Astrocyte (in vitro differentiated cells and primary cell): ENCODE results near the gene METTL25. TPM values are rescaled to one million over a fixed set of nuclear protein-coding genes. Genes with fewer than 3 reads are reported as not detected.

Source experiments
- DNase-seq: peaks from one replicate; pipeline ENCODE4 v3.0.0-alpha.2; 2010; ENCODE audit warnings: low read depth
- FAIRE-seq: peaks from 2 replicates; lab custom pipeline; 2011; peaks lifted over from hg19 to GRCh38; lab: Jason Lieb, UNC
- H2AFZ ChIP-seq: 2 replicates; pipeline ENCODE4 v1.6.0; 2012; ENCODE audit warnings: low read depth, low read length, inconsistent platforms
- H3K27ac ChIP-seq: 2 replicates; pipeline ENCODE4 v1.5.1; 2011; ENCODE audit warnings: low read depth, low read length, inconsistent platforms
- H3K27me3 ChIP-seq: 2 replicates; pipeline ENCODE4 v1.6.0; 2011; ENCODE audit warnings: low read length, inconsistent platforms; ENCODE audit not compliant: insufficient read depth
- H3K36me3 ChIP-seq: 2 replicates; pipeline ENCODE4 v1.5.1; 2011; ENCODE audit warnings: low read length, inconsistent platforms; ENCODE audit not compliant: insufficient read depth
- H3K4me1 ChIP-seq: 2 replicates; pipeline ENCODE4 v1.5.1; 2011; ENCODE audit warnings: low read length, inconsistent platforms; ENCODE audit not compliant: insufficient read depth
- H3K4me2 ChIP-seq: 2 replicates; pipeline ENCODE4 v1.6.0; 2012; ENCODE audit warnings: low read length, inconsistent platforms
- H3K4me3 ChIP-seq: 2 replicates; pipeline ENCODE4 v1.5.1; 2011; ENCODE audit warnings: low read depth, mild to moderate bottlenecking, low read length, inconsistent platforms; ENCODE audit not compliant: insufficient read depth
- H3K79me2 ChIP-seq: 2 replicates; pipeline ENCODE4 v1.6.0; 2012; ENCODE audit warnings: mild to moderate bottlenecking, low read length, inconsistent platforms; ENCODE audit not compliant: insufficient read depth
- H3K9ac ChIP-seq: 2 replicates; pipeline ENCODE4 v1.6.0; 2012; ENCODE audit warnings: mild to moderate bottlenecking, low read length, inconsistent platforms
- H3K9me3 ChIP-seq: 2 replicates; pipeline ENCODE4 v1.5.1; 2012; ENCODE audit warnings: low read depth, mild to moderate bottlenecking, low read length, inconsistent platforms; ENCODE audit not compliant: insufficient read depth
- H4K20me1 ChIP-seq: 2 replicates; pipeline ENCODE4 v1.6.0; 2012; ENCODE audit warnings: low read length, inconsistent platforms; ENCODE audit not compliant: insufficient read depth
- H3K27ac Mint-ChIP-seq: one replicate; pipeline ENCODE4 v1.8.0; 2021; ENCODE audit warnings: mild to moderate bottlenecking, mixed read lengths; ENCODE audit not compliant: unreplicated experiment
- H3K27me3 Mint-ChIP-seq: one replicate; pipeline ENCODE4 v1.8.0; 2021; ENCODE audit warnings: low read depth, mixed read lengths; ENCODE audit not compliant: unreplicated experiment
- H3K36me3 Mint-ChIP-seq: one replicate; pipeline ENCODE4 v1.8.0; 2021; ENCODE audit warnings: low read depth, mixed read lengths; ENCODE audit not compliant: unreplicated experiment
- H3K4me1 Mint-ChIP-seq: one replicate; pipeline ENCODE4 v1.8.0; 2021; ENCODE audit warnings: low read depth, mixed read lengths; ENCODE audit not compliant: unreplicated experiment
- H3K4me3 Mint-ChIP-seq: one replicate; pipeline ENCODE4 v1.8.0; 2021; ENCODE audit warnings: mild to moderate bottlenecking, moderate library complexity, mixed read lengths; ENCODE audit not compliant: unreplicated experiment
- H3K9me3 Mint-ChIP-seq: one replicate; pipeline ENCODE4 v1.8.0; 2021; ENCODE audit warnings: mild to moderate bottlenecking, mixed read lengths; ENCODE audit not compliant: unreplicated experiment
- CTCF ChIP-seq: IDR thresholded peaks from 2 replicates; pipeline ENCODE4 v1.5.1; 2011; ENCODE audit warnings: low read depth, mild to moderate bottlenecking, inconsistent platforms, low read length, moderate library complexity; ENCODE audit not compliant: insufficient read depth
- EZH2 ChIP-seq: IDR thresholded peaks from 2 replicates; pipeline ENCODE4 v1.6.1; 2012; ENCODE audit warnings: mild to moderate bottlenecking, low read length, inconsistent platforms; ENCODE audit not compliant: insufficient read depth
- total RNA-seq: library from RNA; stranded (reverse); gene quantifications from 2 replicates; pipeline ENCODE4 v1.2.1, GENCODE V29; 2021

Gene METTL25
- total RNA-seq, 1 donor from 2014 or later: 9.4 TPM

- Mint-ChIP-seq H3K9me3 (no peaks in the 10 kb centered on the region), H3K27ac (no peak overlapping the region), H3K4me1 (no peaks in the 10 kb centered on the region), H3K27me3 (no peaks in the 10 kb centered on the region), H3K4me3 (no peak overlapping the region), H3K36me3 (peaks cover 2% of the 10 kb centered on the region)
- no peak for FAIRE-seq
- no peaks in the 10 kb centered on the region for H3K4me1 ChIP-seq
- no peaks in the 10 kb centered on the region for H4K20me1 ChIP-seq
- no peak overlapping the region for H3K4me2 ChIP-seq
- no peaks in the 10 kb centered on the region for H3K79me2 ChIP-seq
- H3K36me3 ChIP-seq: no peaks in the 10 kb centered on the region
- no peaks in the 10 kb centered on the region for H3K9me3 ChIP-seq
- H3K9ac ChIP-seq: no peak overlapping the region
- no peaks in the 10 kb centered on the region for H3K27me3 ChIP-seq
- H3K4me3 ChIP-seq: no peak overlapping the region
- no peak overlapping the region for H3K27ac ChIP-seq
- TF ChIP-seq EZH2 (no peak), CTCF (no peak)
- no peak overlapping the region for H2AFZ ChIP-seq
- DNase-seq: no peak
These were observed 82.6 kb downstream of the METTL25 start for GRCh38 chr12:82440885-82441284.

- H3K9me3 Mint-ChIP-seq: no peaks in the 10 kb centered on the region
These were observed 90.7 kb downstream of the METTL25 start for GRCh38 chr12:82448911-82449578.

More at GRCh38 chr12:82448911-82449578, 90.7 kb downstream of the METTL25 start:
- no peaks in the 10 kb centered on the region for H3K79me2 ChIP-seq
- no peak overlapping the region for H3K4me3 Mint-ChIP-seq
- no peak for TF ChIP-seq EZH2
- no peak for TF ChIP-seq CTCF
- no peak overlapping the region for H3K4me2 ChIP-seq
- H3K4me3 ChIP-seq: no peak overlapping the region
- no peak overlapping the region for H3K27ac Mint-ChIP-seq
- no peaks in the 10 kb centered on the region for H3K36me3 Mint-ChIP-seq
- FAIRE-seq: no peak
- H3K27me3 ChIP-seq: no peaks in the 10 kb centered on the region
- H2AFZ ChIP-seq: no peak overlapping the region
- no peak for DNase-seq
- no peaks in the 10 kb centered on the region for H3K4me1 Mint-ChIP-seq
- H3K9me3 ChIP-seq: no peaks in the 10 kb centered on the region
- H3K9ac ChIP-seq: no peak overlapping the region
- no peaks in the 10 kb centered on the region for H4K20me1 ChIP-seq
- no peak overlapping the region for H3K27ac ChIP-seq
- H3K36me3 ChIP-seq: no peaks in the 10 kb centered on the region
- H3K4me1 ChIP-seq: no peaks in the 10 kb centered on the region
- no peaks in the 10 kb centered on the region for H3K27me3 Mint-ChIP-seq
